GM15510 (cell line): Measurements from ENCODE around the gene RNF126.

Experiments used
- POLR2A ChIP-seq: IDR thresholded peaks from 3 replicates; pipeline ENCODE4 v1.6.1; 2011; ENCODE audit warnings: borderline replicate concordance; ENCODE audit not compliant: insufficient read length; ENCODE audit errors: extremely low read depth

RNF126 gene

GRCh38 chr19:616062-616700, 46.8 kb downstream of the RNF126 start:
- no peak for TF ChIP-seq POLR2A

GRCh38 chr19:615619-616018, 47.4 kb downstream of the RNF126 start:
- TF ChIP-seq POLR2A, result no peak

GRCh38 chr19:613732-614567, 49.1 kb downstream of the RNF126 start:
- no peak for TF ChIP-seq POLR2A

- TF ChIP-seq POLR2A, result no peak
Measured at GRCh38 chr19:612941-613340, 50.1 kb downstream of the RNF126 start.

GRCh38 chr19:611481-611868, 51.5 kb downstream of the RNF126 start:
- TF ChIP-seq POLR2A, result no peak

- TF ChIP-seq POLR2A, result peak; percentile 43
Measured at GRCh38 chr19:610801-611480, 52.1 kb downstream of the RNF126 start.

- peak; percentile 8 for TF ChIP-seq POLR2A
Measured at GRCh38 chr19:610071-610800, 52.8 kb downstream of the RNF126 start.

- TF ChIP-seq POLR2A, result no peak
Measured at GRCh38 chr19:609004-609346, 54.0 kb downstream of the RNF126 start.

- no peak for TF ChIP-seq POLR2A
Measured at GRCh38 chr19:608155-609003, 54.6 kb downstream of the RNF126 start.

GRCh38 chr19:607301-608154, 55.5 kb downstream of the RNF126 start:
- no peak for TF ChIP-seq POLR2A

GRCh38 chr19:604355-604754, 58.7 kb downstream of the RNF126 start:
- no peak for TF ChIP-seq POLR2A

GRCh38 chr19:602391-603301, 60.4 kb downstream of the RNF126 start:
- no peak for TF ChIP-seq POLR2A
